ENCODE measurements around the gene GPR17. TPM values are rescaled to one million over a fixed set of nuclear protein-coding genes. Genes with fewer than 3 reads are reported as not detected.

GPR17 gene
- total RNA-seq, 4 donors from 2014 or later = 0.20 TPM; not detected in 3

- peaks cover 26 to 33% of the 10 kb centered on the region in 2 donors for H3K4me1 ChIP-seq
- no peak overlapping the region for H3K4me3 ChIP-seq
- H3K27me3 ChIP-seq = no peaks in the 10 kb centered on the region
- no peaks in the 10 kb centered on the region for H3K9me3 ChIP-seq
- no peak for DNase-seq
- TF ChIP-seq CTCF (IDR thresholded peaks at IDR 0.05 in 4 of 5, conservative IDR thresholded peaks at IDR 0.05 in 1 of 5) = no peak
- no peak for TF ChIP-seq POLR2A (IDR thresholded peaks at IDR 0.05)
- intact Hi-C loops (cut with DNase I; ENCODE audit: low total_unique reads) = no loop called here
- peak overlapping the region; percentile 66 to 79 (median 72) for H3K27ac ChIP-seq
- in situ Hi-C loops (cut with MboI; ENCODE audit: low sequenced_read_pairs in 4 of 4) = no loop called here
- peak; percentile 57 to 69 for ATAC-seq
- H3K36me3 ChIP-seq = no peaks in the 10 kb centered on the region
Observed at GRCh38 chr2:127659408-127660290, 13.7 kb downstream of the GPR17 start.

GRCh38 chr2:127660291-127660578, 14.3 kb downstream of the GPR17 start:
- H3K4me3 ChIP-seq = no peak overlapping the region
- intact Hi-C loops (cut with DNase I; ENCODE audit: low total_unique reads) (no loop called here), in situ Hi-C loops (cut with MboI; ENCODE audit: low sequenced_read_pairs in 4 of 4) (no loop called here)
- no peaks in the 10 kb centered on the region for H3K27me3 ChIP-seq
- H3K9me3 ChIP-seq = no peaks in the 10 kb centered on the region
- H3K27ac ChIP-seq = peak overlapping the region; percentile 13 to 79 (median 72)
- H3K4me1 ChIP-seq = peaks cover 26 to 33% of the 10 kb centered on the region in 2 donors
- TF ChIP-seq POLR2A (IDR thresholded peaks at IDR 0.05) (no peak), CTCF (IDR thresholded peaks at IDR 0.05 in 4 of 5, conservative IDR thresholded peaks at IDR 0.05 in 1 of 5) (no peak)
- no peak for ATAC-seq
- no peaks in the 10 kb centered on the region for H3K36me3 ChIP-seq
- no peak for DNase-seq

GRCh38 chr2:127661072-127661649, 15.2 kb downstream of the GPR17 start:
- peak in 1 of 2 donors; percentile 8 for DNase-seq
- peak overlapping the region; percentile 52 to 79 (median 72) for H3K27ac ChIP-seq
- peaks cover 21 to 29% of the 10 kb centered on the region in 2 donors for H3K4me1 ChIP-seq

GRCh38 chr2:127661949-127662510, 16.1 kb downstream of the GPR17 start:
- in situ Hi-C loops (cut with MboI; ENCODE audit: low sequenced_read_pairs in 4 of 4) (no loop called here), intact Hi-C loops (cut with DNase I; ENCODE audit: low total_unique reads) (no loop called here)
- DNase-seq (peak in 1 of 2 donors; percentile 24), ATAC-seq (peak; percentile 31 to 35)
- no peak overlapping the region for H3K4me3 ChIP-seq
- TF ChIP-seq POLR2A (IDR thresholded peaks at IDR 0.05) (no peak), CTCF (IDR thresholded peaks at IDR 0.05 in 4 of 5, conservative IDR thresholded peaks at IDR 0.05 in 1 of 5) (peak in 1 of 5 experiments; percentile 11)
- H3K9me3 ChIP-seq = no peaks in the 10 kb centered on the region
- H3K27me3 ChIP-seq = no peaks in the 10 kb centered on the region
- peaks cover 16 to 26% of the 10 kb centered on the region in 2 donors for H3K4me1 ChIP-seq
- peak overlapping the region; percentile 52 to 79 (median 72) for H3K27ac ChIP-seq
- no peaks in the 10 kb centered on the region for H3K36me3 ChIP-seq

More at GRCh38 chr2:127661072-127661649, 15.2 kb downstream of the GPR17 start:
- intact Hi-C loops (cut with DNase I; ENCODE audit: low total_unique reads) (no loop called here), in situ Hi-C loops (cut with MboI; ENCODE audit: low sequenced_read_pairs in 4 of 4) (no loop called here)
- TF ChIP-seq POLR2A (IDR thresholded peaks at IDR 0.05) (no peak), CTCF (IDR thresholded peaks at IDR 0.05 in 4 of 5, conservative IDR thresholded peaks at IDR 0.05 in 1 of 5) (no peak)
- H3K27me3 ChIP-seq = no peaks in the 10 kb centered on the region
- H3K4me3 ChIP-seq = no peak overlapping the region
- ATAC-seq = no peak
- no peaks in the 10 kb centered on the region for H3K9me3 ChIP-seq
- H3K36me3 ChIP-seq = no peaks in the 10 kb centered on the region
